NT2/D1 (cell line): ENCODE results near the gene LYRM4.

Source experiments
- SUZ12 ChIP-seq: IDR thresholded peaks from 2 replicates; pipeline ENCODE4 v1.6.1; 2011; ENCODE audit not compliant: insufficient read length, insufficient read depth; ENCODE audit errors: extremely low read depth
- ZNF274 ChIP-seq: IDR thresholded peaks from 2 replicates; pipeline ENCODE4 v1.6.1; 2011; ENCODE audit warnings: mild to moderate bottlenecking, low read depth, low read length

DNA sequence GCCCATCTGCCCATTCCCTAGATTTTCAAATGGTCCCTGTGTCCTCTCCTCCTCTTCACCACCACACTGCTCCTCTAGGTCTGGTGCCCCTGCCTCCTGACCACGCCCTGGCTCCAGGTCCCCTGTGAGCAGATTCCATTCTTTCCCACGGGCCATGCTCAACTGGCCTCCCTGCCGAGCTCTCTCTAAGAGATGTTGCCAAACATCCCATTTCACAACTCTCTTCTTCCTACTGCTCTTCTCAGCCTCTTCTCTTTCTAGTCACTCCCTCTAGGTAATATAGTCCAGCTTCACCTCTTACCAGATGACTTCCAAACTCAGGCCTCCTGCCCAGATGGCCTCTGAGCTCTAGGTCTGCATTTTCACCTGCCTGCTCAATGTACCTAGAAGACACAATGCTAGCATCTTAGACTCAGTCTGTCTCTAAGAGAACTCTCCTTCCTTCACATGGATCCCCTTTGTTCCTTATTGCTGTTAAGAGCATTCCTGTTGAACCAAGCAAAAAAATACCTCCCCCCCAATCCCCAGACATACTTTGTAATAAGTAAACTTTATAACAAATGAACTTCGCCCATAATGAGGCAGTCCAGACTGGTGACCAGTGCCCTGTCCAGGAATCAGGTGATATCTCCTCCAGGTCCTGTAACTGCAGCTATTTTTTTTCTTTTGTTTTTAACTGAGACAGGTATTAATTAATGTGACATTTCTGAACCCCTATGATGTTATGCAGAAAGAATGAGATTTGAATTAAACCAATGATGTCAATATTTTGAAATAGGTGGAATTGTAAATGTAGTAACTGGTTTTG lies 79.0 kb downstream of the LYRM4 start:
- TF ChIP-seq ZNF274: no peak
- TF ChIP-seq SUZ12: no peak
